IPS DF 6.9 (cell line): ENCODE data around the gene CEP43.
"Not testable (repeated sequence)": the region's sequence is repeated elsewhere in the genome, so short reads cannot be mapped to it uniquely, and the experiment has no call there.

Experiments used
- DNase-seq: peaks from one replicate; pipeline ENCODE4 v3.0.0-alpha.2; 2013; ENCODE audit warnings: low read depth, low spot score
- H3K27ac ChIP-seq: one replicate; pipeline ENCODE4 v1.5.1; 2013; ENCODE audit warnings: low read length, control low read depth
- H3K27me3 ChIP-seq: 2 replicates; pipeline ENCODE4 v1.6.1; 2013; ENCODE audit warnings: mild to moderate bottlenecking, low read length; ENCODE audit not compliant: control insufficient read depth, insufficient read depth
- H3K36me3 ChIP-seq: 2 replicates; pipeline ENCODE4 v1.6.1; 2013; ENCODE audit warnings: low read length; ENCODE audit not compliant: control insufficient read depth, insufficient read depth
- H3K4me1 ChIP-seq: 2 replicates; pipeline ENCODE4 v1.6.1; 2013; ENCODE audit warnings: low read length; ENCODE audit not compliant: control insufficient read depth, insufficient read depth
- H3K4me3 ChIP-seq: 2 replicates; pipeline ENCODE4 v1.5.1; 2013; ENCODE audit warnings: mild to moderate bottlenecking, low read length
- H3K9me3 ChIP-seq: 2 replicates; pipeline ENCODE4 v1.6.1; 2013; ENCODE audit warnings: low read length, inconsistent platforms; ENCODE audit not compliant: control insufficient read depth, insufficient read depth
- WGBS: extraction: QIAGEN DNeasy Blood & Tissue Kit; methylation state at CpG from one replicate; pipeline ENCODE4 v1.1.7; 2013; ENCODE audit warnings: mixed read lengths, missing lambda C conversion rate; ENCODE audit not compliant: insufficient read length, insufficient coverage; 5-methylcytosine and 5-hydroxymethylcytosine counted together

The CEP43 gene

GRCh38 chr6:166999145-166999883 lies at the start of gene CEP43:
TSS of gene CEP43 (plus strand) at chr6:166999397. CDS start at chr6:166999413, 16 bp downstream.
- DNase-seq: peak; percentile 77
- WGBS: no CpG with 5 or more reads among the region's 93 CpGs
- H3K9me3 ChIP-seq: no peaks in the 10 kb centered on the region
- no peaks in the 10 kb centered on the region for H3K27me3 ChIP-seq
- peaks cover 3% of the 10 kb centered on the region; the same call in 1 of the 2 replicates for H3K36me3 ChIP-seq
- H3K27ac ChIP-seq: no peak within 1 kb of the TSS
- H3K4me1 ChIP-seq: peaks cover 4% of the 10 kb centered on the region; the same call in 1 of the 2 replicates
- peak within 1 kb of the TSS; percentile 90 for H3K4me3 ChIP-seq

- H3K4me1 ChIP-seq: peaks cover 2% of the 10 kb centered on the region; the same call in 1 of the 2 replicates
- H3K36me3 ChIP-seq: 0 out of 2 replicates have a peak, but pooled peaks cover 3% of the 10 kb centered on the region
- no peaks in the 10 kb centered on the region for H3K27me3 ChIP-seq
- H3K4me3 ChIP-seq: no peak overlapping the region
- H3K9me3 ChIP-seq: no peaks in the 10 kb centered on the region
- DNase-seq: no peak
- no CpG with 5 or more reads among the region's 9 CpGs for WGBS
- H3K27ac ChIP-seq: no peak overlapping the region
These were observed 49.4 kb upstream of the CEP43 start for GRCh38 chr6:166949528-166950442.

GRCh38 chr6:166950443-166950821 lies 48.8 kb upstream of the CEP43 start:
- no peaks in the 10 kb centered on the region for H3K36me3 ChIP-seq

GRCh38 chr6:166950892-166951669 lies 48.1 kb upstream of the CEP43 start:
- H3K9me3 ChIP-seq, H3K4me1 ChIP-seq, H3K27me3 ChIP-seq, DNase-seq, H3K36me3 ChIP-seq, H3K27ac ChIP-seq, H3K4me3 ChIP-seq: not testable (repeated sequence)
- no CpG with 5 or more reads among the region's 17 CpGs for WGBS

More at GRCh38 chr6:166950443-166950821, 48.8 kb upstream of the CEP43 start:
- Histone ChIP-seq H3K4me3 (no peak overlapping the region), H3K27me3 (no peaks in the 10 kb centered on the region), H3K9me3 (no peaks in the 10 kb centered on the region), H3K27ac (no peak overlapping the region), H3K4me1 (peaks cover 4% of the 10 kb centered on the region; the same call in 1 of the 2 replicates)
- no CpG with 5 or more reads among the region's 10 CpGs for WGBS
- DNase-seq: no peak

- H3K27me3 ChIP-seq: no peaks in the 10 kb centered on the region
- no peak overlapping the region for H3K4me3 ChIP-seq
- WGBS: no CpG with 5 or more reads among the region's 3 CpGs
- no peak for DNase-seq
- no peak overlapping the region for H3K27ac ChIP-seq
- H3K9me3 ChIP-seq: no peaks in the 10 kb centered on the region
- H3K4me1 ChIP-seq: peaks cover 4% of the 10 kb centered on the region; the same call in 1 of the 2 replicates
- no peaks in the 10 kb centered on the region for H3K36me3 ChIP-seq
These were observed 47.5 kb upstream of the CEP43 start for GRCh38 chr6:166951670-166952060.

- no peaks in the 10 kb centered on the region for H3K9me3 ChIP-seq
- H3K27me3 ChIP-seq: no peaks in the 10 kb centered on the region
- no peak for DNase-seq
- no peaks in the 10 kb centered on the region for H3K36me3 ChIP-seq
- H3K4me1 ChIP-seq: peaks cover 4% of the 10 kb centered on the region; the same call in 1 of the 2 replicates
- no CpG with 5 or more reads among the region's 12 CpGs for WGBS
- H3K27ac ChIP-seq: no peak overlapping the region
- no peak overlapping the region for H3K4me3 ChIP-seq
These were observed 47.1 kb upstream of the CEP43 start for GRCh38 chr6:166952121-166952520.

- Histone ChIP-seq H3K4me3 (no peak overlapping the region), H3K4me1 (peaks cover 6% of the 10 kb centered on the region; the same call in 1 of the 2 replicates), H3K9me3 (no peaks in the 10 kb centered on the region), H3K27me3 (no peaks in the 10 kb centered on the region), H3K36me3 (no peaks in the 10 kb centered on the region), H3K27ac (no peak overlapping the region)
- WGBS: no CpG with 5 or more reads among the region's 17 CpGs
- no peak for DNase-seq
These were observed 46.4 kb upstream of the CEP43 start for GRCh38 chr6:166952567-166953486.

GRCh38 chr6:166954118-166954713 lies 45.0 kb upstream of the CEP43 start:
- Histone ChIP-seq H3K4me1 (peaks cover 6% of the 10 kb centered on the region; the same call in 1 of the 2 replicates), H3K36me3 (no peaks in the 10 kb centered on the region), H3K4me3 (no peak overlapping the region), H3K9me3 (no peaks in the 10 kb centered on the region), H3K27ac (no peak overlapping the region), H3K27me3 (no peaks in the 10 kb centered on the region)
- WGBS: no CpG with 5 or more reads among the region's 6 CpGs
- DNase-seq: no peak
